GM18511 (cell line): Measurements from ENCODE around the gene NUCB1.
"Not testable (repeated sequence)": the region's sequence is repeated elsewhere in the genome, so short reads cannot be mapped to it uniquely, and the experiment has no call there.

Experiments
- ATAC-seq: cut with Tn5 transposase; IDR thresholded peaks from one replicate; pipeline ENCODE4 v1.9.1; 2021; ENCODE audit warnings: mild to moderate bottlenecking, moderate library complexity; ENCODE audit not compliant: unreplicated experiment

NUCB1 gene

DNA sequence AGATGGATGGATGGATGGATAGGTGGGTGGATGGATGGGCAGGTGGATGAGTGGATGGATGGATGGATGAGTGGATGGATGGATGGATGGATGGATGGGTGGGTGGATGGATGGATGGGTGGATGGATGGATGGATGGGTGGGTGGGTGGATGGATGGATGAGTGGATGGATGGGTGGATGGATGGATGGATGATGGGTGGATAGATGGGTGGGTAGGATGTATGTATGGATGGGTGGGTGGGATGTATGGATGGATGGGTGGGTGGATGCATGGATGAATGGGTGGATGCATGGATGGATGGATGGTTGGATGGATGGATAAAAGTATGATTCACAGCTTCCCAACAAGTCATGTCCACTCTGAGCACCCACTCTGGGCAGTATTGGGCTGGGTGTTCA is 3.7 kb downstream of the NUCB1 start:
- ATAC-seq: not testable (repeated sequence)

DNA sequence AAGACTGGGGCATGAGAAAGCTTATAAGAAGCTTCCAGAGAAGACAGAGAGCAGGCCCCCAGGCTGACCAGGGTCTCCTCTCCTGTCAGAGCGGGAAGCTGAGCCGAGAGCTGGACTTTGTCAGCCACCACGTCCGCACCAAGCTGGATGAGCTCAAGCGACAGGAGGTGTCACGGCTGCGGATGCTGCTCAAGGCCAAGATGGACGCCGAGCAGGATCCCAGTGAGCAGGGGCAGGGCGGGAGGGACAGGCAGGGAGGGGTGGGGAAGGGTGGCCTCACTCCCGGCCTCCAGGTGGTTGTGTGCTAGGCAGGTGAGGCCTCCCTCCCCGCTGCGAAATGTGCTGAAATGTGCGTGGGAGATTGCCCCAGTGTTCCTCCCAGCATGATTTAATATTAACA is 5.6 kb downstream of the NUCB1 start:
- ATAC-seq: no peak

DNA sequence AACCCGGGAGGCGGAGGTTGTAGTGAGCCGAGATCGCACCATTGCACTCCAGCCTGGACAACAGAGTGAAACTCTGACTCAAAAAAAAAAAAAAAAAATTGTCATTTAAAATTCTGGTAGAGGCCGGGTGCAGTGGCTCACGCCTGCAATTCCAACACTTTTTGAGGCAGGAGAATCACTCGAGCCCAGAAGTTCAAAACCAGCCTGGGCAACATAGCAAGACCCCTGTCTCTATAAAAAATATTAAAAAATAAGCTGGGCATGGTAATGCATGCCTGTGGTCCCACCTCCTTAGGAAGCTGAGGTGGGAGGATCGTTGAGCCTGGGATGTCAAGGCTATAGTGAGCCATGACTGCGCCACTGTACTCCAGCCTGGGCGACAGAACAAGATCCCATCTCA is 6.2 kb downstream of the NUCB1 start:
- no peak for ATAC-seq

DNA sequence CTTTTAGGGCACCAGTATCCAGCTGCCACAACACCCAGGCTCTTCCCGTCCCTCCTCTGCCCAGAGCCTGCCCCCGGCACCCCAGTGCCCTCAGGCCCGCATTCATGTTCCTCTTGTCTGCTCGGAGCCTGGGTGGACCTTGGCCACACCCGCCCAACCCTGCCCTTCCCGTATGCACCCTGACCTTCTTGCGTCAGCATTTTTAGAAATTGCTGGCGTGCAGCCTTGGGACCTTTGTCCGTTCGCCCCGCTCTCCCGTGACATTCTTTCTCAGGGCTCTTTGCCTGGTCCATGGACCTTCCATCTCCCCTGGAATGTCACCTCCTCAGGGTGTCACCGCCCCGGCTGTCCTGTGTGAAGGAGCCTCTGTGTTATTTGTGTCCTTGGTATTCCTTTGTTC is 7.6 kb downstream of the NUCB1 start:
- no peak for ATAC-seq

DNA sequence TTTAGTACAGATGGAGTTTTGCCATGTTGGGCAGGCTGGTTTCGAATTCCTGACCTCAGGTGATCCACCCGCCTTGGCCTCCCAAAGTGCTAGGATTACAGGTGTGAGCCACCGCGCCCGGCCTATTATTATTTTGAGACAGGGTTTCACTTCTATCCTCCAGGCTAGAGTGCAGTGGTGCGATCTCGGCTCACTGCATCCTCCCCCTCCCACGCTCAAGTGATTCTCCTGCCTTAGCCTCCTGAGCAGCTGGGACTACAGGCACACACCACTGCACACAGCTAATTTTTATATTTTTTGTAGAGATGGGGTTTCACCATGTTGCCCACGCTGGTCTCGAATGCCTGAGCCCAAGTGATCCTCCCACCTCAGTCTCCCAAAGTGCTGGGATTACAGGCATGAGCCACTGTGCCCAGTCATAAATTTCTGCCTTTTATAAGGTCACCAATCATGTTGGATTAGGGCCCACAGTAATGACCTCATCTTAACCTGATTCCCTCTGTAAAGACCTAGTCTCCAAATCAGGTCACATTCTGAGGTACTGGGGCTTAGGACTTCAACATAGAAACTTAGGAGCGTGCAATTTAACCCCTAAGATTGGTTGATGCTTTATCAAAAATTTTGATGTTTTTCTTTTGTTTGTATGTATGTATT is 9.4 kb downstream of the NUCB1 start:
- not testable (repeated sequence) for ATAC-seq

DNA sequence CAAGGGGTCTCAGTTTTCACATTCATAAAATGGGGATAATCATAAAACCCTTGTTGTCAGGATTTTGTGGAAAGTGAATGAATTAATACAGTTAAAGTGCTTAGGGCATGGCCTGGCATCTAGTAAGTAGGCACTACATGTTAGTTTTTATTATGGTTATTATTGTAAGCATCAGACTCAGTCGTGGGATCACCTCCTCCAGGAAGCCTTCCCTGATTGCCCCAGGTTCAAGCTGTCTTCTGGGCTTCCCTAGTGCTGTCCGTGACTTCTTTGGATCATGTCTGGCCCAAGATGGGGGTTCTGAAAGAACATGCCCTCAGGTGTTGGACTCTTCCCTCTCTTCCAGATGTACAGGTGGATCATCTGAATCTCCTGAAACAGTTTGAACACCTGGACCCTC is 10.7 kb downstream of the NUCB1 start:
- ATAC-seq: no peak

DNA sequence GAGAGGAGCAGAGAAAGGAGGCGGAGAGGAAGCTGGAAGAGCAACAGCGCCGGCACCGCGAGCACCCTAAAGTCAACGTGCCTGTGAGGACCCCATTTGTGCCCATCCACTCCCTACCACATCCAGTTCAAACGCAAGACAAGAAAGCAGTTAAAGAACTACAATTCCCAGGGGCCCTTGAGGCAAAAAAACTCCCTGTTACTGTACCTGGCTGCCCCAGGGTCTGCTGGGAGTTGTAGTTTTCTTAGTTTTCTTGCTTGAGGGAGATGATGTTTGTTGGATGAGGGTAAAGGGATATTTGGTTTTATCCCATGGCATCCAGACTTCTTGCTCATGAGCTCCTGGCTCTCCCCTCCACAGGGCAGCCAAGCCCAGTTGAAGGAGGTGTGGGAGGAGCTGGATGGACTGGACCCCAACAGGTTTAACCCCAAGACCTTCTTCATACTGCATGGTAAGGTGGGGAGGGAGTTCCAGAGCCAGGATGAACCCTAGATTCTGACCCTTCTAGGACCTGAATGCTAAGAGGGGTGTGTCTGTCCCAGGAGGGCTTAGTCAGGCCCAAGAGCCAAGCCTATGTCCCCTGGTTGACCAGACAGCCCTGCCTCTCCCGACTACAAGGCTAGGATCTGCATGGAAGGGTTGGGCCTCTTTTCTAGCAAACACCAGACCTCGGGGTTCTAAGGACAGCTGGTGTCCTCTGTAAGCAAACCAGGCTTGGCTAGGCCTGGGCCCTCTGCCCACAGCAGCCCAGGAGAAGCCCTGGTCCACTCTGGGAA is 13.2 kb downstream of the NUCB1 start:
- ATAC-seq: no peak

DNA sequence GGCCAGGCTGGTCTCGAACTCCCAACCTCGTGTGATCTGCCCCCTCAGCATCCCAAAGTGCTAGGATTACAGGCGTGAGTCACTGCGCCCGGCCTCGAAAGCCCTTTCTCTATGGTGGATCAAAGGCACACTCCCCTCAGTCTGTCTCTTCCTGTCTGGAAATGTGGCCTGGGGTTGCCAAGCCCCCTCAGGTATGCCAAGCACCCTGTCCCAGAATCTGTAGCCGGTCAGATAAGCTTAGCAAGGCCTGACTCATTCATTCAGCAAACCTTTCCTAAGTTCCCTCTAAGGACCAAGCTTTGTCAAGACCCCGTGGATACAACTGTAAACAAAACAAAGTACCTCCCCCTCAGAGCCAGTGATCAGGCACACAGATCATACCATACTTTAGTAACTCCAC is 14.1 kb downstream of the NUCB1 start:
- ATAC-seq: no peak

DNA sequence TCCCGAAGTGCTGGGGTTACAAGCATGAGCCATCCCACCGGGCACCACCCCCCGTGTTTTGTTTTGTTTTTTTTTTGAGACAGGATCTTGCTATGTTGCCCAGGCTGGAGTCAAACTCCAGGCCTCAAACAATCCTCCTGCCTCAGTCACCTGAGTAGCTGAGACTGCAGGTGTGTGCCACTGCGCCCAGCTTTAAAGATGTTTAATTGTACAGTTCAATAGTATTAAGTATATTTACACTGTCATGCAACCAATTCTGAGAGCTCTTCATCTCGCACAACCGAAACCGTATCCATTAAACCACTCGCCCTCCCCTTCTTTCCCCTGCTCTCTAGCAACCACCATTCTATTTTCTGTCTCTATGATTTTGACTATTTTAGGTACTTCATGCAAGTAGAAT is 15.6 kb downstream of the NUCB1 start:
- ATAC-seq: no peak

DNA sequence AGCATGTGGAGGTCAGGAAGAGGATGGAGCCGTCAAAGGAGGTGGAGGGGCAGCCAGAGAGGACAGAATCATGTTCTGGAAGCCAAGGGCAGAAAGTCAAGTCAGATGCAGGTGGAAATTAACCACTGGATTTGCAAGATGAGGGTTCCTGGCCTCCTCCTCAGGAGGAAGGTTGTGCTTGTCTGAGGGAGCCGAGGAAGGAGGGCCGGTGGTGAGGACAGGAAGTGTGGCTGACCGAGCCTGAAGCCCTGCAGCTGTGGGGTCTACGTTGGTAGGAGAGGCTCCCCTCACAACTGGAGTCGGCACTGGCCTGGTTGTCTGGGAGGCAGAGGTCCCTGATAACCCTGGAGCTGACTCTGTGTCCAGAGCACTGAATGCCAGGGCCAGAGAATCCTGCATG is 18.0 kb downstream of the NUCB1 start:
- ATAC-seq: no peak

DNA sequence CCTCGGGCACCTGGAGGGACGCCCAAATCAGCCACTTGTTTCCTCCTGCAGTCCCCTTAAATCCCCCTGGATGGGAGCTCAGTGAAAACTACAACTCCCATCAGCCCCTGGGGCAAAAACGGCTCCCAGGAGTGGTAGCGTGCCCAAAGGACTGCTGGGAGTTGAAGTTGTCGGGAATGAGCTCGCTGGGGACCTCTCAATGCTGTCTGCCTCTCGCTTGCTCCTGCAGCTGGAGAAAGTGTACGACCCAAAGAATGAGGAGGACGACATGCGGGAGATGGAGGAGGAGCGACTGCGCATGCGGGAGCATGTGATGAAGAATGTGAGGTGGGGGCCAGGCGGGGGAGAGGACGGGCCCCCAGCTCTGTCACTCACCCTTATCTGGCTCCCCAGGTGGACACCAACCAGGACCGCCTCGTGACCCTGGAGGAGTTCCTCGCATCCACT is 18.7 kb downstream of the NUCB1 start:
- ATAC-seq: no peak

DNA sequence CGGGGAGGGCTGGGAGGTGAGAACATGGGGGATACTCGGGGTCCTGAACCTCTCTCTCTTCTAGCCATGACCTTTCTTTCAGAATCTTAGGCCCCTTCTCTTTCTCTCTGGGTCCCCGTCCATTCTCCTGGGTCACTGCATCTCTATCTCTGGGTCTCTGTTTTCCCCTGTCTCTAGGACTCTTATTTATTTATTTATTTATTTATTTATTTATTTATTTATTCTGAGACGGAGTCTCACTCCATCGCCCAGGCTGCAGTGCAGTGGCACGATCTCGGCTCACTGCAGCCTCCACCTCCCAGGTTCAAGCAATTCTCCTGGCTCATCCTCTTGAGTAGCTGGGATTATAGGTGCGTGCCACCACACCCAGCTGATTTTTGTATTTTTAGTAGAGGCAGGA is 19.2 kb downstream of the NUCB1 start:
- ATAC-seq: not testable (repeated sequence)

DNA sequence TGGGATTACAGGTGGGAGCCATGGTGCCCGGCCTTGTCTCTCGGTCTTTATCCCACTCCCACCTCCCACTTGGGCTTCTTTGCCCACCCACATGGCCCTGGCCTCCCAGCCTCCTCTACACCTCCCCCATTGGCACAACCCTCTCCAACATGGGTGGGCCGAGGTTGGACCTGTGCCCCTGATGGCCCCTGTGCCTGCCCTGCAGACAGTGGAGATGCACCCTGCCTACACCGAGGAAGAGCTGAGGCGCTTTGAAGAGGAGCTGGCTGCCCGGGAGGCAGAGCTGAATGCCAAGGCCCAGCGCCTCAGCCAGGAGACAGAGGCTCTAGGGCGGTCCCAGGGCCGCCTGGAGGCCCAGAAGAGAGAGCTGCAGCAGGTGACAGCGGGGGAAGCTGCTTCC is 20.8 kb downstream of the NUCB1 start:
- no peak for ATAC-seq

DNA sequence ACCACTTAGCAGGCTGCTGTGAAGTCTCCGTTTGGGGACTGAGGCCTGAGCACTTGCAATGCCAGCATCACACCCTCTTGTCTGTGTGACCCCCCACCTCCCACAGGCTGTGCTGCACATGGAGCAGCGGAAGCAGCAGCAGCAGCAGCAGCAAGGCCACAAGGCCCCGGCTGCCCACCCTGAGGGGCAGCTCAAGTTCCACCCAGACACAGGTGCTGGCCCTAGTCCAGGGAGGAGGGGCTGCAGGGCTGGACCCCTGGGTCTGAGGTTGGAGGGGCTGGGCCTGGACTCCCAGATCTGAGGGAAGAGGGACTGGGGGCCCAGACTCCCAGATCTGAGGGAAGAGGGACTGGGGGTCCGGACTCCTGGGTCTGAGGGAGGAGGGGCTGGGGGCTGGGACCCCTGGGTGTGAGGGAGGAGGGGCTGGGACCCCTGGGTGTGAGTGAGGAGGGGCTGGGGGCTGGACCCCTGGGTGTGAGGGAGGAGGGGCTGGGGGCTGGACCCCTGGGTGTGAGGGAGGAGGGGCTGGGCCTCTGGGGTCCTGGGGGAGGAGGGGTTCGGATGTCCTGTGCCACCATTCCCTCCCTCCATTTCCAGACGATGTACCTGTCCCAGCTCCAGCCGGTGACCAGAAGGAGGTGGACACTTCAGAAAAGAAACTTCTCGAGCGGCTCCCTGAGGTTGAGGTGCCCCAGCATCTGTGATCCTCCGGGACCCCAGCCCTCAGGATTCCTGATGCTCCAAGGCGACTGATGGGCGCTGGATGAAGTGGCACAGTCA is 21.8 kb downstream of the NUCB1 start:
- ATAC-seq: no peak

DNA sequence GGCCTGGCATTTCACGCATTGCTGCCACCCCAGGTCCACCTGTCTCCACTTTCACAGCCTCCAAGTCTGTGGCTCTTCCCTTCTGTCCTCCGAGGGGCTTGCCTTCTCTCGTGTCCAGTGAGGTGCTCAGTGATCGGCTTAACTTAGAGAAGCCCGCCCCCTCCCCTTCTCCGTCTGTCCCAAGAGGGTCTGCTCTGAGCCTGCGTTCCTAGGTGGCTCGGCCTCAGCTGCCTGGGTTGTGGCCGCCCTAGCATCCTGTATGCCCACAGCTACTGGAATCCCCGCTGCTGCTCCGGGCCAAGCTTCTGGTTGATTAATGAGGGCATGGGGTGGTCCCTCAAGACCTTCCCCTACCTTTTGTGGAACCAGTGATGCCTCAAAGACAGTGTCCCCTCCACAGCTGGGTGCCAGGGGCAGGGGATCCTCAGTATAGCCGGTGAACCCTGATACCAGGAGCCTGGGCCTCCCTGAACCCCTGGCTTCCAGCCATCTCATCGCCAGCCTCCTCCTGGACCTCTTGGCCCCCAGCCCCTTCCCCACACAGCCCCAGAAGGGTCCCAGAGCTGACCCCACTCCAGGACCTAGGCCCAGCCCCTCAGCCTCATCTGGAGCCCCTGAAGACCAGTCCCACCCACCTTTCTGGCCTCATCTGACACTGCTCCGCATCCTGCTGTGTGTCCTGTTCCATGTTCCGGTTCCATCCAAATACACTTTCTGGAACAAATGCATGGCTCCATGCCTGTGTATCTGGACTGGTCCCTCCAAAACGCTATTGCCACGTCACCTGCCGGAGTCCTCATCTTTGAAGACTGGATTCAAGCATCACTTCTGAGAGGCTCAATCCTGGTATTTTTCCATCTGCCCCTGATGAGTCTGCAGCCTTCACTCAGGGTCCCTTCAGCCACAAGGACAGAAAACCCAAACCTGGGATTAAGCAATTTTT is 22.7 kb downstream of the NUCB1 start:
- ATAC-seq: no peak

DNA sequence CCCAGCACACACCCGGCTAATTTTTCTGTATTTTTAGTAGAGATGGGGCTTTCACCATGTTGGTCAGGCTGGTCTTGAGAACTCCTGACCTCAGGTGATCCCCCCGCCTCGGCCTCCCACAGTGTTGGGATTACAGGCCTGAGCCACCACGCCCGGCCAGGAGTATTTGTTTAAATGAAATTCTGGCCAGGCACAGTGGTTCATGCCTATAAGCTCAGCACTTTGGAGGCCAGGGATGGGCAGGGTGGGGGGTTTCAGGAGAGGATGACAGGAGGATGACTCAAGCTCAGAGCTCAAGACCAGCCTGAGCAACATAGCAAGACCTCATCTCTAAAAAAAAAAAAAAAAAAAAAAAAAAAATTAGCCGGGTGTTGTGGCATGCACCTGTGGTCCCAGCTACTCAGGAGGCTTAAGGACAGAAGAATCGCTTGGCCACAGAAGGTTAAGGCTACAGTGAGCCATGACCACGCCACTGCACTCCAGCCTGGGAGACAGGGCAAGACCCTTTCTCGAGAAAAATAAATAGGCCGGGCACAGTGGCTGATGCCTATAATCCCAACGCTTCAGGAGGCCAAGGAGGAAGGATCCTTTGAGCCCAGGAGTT is 25.2 kb downstream of the NUCB1 start:
- ATAC-seq: no peak

DNA sequence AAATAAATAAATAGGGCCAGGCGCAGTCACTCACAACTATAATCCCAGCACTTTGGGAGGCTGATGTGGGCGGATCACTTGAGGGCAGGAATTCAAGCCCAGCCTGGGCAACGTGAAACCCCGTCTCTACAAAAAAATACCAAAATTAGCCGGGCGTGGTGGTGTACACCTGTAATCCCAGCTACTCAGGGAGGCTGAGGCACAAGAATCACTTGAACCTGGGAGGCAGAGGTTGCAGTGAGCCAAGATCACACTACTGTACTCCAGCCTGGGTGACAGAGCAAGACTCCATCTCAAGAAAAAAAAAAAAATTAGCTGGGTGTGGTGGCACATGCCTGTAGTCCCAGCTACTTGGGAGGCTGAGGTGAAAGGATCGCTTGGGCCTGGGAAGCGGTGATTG is 25.8 kb downstream of the NUCB1 start:
- not testable (repeated sequence) for ATAC-seq

DNA sequence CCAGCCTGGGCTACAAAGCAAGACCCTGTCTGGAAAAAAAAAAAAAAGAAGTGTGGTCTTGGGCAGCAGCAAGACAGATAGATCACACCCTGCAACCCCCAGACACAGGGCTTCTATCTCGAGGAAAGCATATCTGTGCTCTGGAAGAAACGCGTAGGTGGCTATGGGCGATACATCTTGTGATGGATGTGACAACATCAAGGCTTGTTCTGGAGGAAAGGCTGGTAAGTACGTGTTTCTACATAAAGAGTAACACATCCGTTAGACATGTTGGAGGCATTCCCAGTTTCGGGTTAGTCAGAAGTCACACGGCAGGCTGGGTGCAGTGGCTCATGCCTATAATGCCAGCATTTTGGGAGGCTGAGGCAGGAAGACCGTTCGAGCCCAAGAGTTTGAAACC is 26.8 kb downstream of the NUCB1 start:
- ATAC-seq: no peak

DNA sequence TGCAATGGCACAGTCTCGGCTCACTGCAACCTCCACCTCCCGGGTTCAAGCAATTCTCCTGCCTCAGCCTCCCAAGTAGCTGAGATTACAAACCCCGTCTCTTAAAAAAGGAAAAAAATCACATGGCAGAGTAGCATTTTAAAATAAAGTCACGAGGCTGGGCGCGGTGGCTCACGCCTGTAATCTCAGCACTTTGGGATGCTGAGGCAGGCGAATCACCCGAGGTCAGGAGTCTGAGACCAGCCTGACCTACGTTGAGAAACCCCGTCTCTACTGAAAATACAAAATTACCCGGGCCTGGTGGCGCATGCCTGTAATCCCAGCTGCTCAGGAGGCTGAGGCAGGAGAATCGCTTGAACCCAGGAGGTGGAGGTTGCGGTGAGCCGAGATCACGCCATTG is 27.6 kb downstream of the NUCB1 start:
- not testable (repeated sequence) for ATAC-seq
